GM12875 (cell line): Measurements from ENCODE around the gene MGMT.

Source experiments
- H3K4me3 ChIP-seq: one replicate; pipeline ENCODE4 v1.5.1; 2011; ENCODE audit warnings: low read depth, low read length, control low read depth
- TF ChIP-seq, protein P1 (sequence below): IDR thresholded peaks from 2 replicates; pipeline ENCODE4 v1.5.1; 2011; ENCODE audit warnings: low read depth, mild to moderate bottlenecking, control low read depth, inconsistent platforms, low read length, moderate library complexity, borderline replicate concordance; ENCODE audit not compliant: insufficient read depth

MGMT gene

DNA sequence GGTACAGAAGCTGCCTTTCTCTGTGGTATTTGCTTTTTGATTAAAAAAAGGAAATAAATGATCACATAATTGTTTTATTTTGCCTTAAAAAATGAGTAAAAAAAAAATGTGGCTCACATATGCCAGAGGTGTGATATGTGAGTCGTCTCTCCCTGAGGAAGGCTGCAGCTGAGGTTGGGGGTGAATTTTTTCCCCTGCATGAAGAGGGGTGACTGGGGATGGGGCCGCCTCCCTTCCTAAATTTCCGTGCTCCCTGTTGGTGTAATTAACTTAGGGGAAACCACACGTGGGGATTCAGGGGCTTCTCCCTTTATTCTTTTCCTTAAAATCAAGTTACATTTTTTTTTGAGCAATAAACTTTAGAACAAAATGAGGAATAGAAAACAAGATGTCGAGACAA is 35.4 kb downstream of the MGMT start:
- no peak overlapping the region for H3K4me3 ChIP-seq
- TF ChIP-seq, protein P1, sequence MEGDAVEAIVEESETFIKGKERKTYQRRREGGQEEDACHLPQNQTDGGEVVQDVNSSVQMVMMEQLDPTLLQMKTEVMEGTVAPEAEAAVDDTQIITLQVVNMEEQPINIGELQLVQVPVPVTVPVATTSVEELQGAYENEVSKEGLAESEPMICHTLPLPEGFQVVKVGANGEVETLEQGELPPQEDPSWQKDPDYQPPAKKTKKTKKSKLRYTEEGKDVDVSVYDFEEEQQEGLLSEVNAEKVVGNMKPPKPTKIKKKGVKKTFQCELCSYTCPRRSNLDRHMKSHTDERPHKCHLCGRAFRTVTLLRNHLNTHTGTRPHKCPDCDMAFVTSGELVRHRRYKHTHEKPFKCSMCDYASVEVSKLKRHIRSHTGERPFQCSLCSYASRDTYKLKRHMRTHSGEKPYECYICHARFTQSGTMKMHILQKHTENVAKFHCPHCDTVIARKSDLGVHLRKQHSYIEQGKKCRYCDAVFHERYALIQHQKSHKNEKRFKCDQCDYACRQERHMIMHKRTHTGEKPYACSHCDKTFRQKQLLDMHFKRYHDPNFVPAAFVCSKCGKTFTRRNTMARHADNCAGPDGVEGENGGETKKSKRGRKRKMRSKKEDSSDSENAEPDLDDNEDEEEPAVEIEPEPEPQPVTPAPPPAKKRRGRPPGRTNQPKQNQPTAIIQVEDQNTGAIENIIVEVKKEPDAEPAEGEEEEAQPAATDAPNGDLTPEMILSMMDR: no peak

DNA sequence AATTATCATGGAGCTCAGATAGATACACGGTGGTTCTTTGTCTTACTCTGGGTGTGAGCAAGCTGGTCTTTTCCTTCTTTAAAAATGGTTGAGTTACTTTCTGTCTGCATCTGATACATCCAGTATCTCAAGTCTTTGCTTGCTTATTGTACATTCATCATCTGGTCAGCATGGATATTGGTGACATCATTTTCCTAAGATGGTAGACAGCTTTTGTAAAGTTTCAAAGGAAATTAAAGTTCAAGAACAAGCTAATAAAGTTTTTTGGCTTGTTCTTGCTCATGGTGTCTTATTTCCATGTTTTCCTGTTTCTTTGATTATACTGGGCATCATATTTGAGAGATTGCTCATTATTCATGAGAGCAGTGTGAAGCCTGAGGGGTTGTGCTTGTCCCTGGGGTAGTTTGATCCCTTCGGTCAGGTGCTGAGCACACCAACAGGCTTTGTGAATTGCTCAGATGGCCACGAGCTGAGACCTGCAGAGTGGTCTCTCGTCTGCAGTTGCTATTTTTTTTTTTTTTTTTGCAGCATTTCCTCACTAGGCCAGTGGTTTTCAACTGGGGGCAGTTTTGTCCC is 38.5 kb downstream of the MGMT start:
- TF ChIP-seq, protein P1: no peak
- no peak overlapping the region for H3K4me3 ChIP-seq

DNA sequence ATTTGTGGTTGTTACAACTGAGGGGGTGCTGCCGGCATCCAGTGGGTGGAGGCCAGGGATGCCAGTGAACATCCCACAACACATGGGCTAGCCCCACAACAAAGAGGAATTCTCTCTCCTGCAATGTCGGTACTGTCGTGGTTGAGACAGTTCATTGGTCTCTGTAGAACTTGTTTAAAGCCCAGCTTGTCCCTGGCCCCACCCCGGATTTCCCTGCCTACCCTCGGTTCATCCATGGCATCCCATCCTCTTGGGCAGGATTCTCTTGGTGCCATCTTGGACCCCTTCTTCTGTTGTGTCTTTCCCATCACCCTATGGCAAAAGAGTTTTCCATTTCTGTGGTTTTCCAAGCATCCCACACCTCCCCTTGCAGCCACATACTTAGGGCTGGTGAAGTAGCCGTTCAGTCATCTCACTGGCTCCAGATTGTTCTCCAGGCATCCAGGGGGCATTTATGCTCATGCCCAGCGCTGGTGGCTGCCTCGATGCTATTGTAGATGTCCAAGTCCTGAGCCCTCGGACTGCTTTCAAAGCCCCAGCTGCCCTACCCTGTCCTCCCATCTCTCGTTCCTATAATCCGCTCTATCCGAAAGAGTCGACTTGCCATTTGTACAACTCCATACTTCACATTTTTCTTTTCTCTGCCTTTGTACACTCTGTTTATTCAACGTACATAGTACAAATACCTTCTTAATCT is 39.2 kb downstream of the MGMT start:
- TF ChIP-seq, protein P1: no peak
- no peak overlapping the region for H3K4me3 ChIP-seq

DNA sequence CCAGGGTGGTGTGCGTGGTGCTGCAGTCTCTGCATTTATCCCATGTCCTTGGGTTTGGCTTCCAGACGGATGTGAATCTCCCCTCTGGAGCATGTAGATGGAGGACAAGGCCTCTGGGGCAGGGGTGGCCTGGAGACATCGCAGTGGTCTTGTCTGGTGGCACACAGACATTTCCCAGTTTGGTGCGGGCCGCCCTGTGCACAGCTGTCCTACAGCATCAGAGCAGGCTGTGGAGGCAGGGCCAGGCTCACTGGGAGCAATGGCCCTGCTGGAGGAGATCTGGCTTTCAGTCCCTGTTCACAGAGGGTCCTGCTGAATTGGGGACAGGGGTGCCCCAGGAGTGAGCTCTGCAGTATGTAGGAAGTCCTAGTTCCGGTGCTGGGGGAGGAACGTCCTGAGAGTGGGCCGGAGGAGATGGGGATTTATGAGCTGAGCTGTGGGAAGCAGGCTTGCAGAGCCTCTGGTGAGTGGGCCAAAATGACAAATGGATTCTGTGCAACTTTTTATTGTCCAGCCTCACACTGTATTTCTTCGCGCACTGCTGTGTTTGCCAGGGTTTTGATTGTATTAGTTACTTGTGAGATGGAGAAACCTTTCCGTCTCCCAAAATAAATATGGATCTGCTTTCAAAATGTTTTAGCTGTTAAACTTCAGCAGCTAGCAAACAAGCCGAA is 40.3 kb downstream of the MGMT start:
- no peak overlapping the region for H3K4me3 ChIP-seq
- TF ChIP-seq, protein P1: no peak

DNA sequence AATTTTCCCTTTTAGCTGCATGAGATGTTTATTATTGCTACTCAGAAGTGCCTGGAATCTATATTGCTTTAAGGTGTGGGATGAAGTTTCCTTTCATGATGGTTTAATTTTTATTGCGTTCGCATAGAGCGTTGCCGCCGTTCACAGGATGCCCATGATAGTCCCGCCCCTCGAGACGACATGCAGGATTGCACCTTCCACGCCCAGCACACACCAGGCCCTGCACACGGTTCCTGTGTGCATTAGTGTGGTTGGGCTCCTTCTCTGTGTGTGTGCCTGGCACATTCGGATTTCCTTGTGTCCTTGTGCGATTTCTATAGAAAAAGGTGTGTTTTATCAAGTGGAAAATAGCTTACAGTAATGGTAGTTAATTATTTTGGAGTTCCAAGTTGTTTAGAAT is 42.1 kb downstream of the MGMT start:
- TF ChIP-seq, protein P1: no peak
- no peak overlapping the region for H3K4me3 ChIP-seq

DNA sequence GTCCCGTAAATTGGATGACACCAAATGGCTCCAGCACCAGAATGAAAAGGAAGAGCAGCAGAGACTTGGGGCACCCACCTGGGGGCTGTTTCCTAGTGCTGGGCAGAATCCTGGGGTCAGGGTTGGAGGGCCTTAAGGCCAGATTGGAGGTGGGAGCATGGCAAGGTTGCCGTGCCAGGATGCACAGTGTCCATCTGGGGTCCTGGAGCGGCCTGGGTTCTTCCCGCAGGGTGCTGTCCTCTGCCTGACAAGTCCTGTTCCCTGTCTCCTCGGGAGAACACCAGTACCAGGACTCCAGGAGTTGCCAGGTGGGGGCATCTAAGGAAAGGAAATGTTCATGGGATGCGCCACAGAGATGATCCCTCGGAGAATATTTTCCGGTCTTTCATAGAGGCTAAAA is 42.8 kb downstream of the MGMT start:
- H3K4me3 ChIP-seq: no peak overlapping the region
- TF ChIP-seq, protein P1: no peak

DNA sequence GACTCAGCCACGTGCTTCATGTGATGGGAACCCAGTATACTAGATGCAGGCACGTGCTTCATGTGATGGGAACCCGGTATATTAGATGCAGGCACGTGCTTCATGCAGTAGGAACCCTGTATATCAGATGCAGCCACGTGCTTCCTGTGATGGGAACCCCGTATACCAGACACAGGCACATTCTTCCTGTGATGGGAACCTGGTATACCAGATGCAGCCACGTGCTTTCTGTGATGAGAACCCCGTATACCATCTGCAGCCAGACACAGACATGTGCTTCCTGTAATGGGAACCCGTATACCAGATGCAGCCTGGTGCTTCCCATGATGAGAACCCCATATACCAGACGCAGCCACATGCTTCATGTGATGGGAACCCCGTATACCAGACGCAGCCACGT is 44.0 kb downstream of the MGMT start:
- TF ChIP-seq, protein P1: no peak
- H3K4me3 ChIP-seq: no peak overlapping the region
